Naive B cell (primary cell): Measurements from ENCODE around the gene DNAH7. TPM values are rescaled to one million over a fixed set of nuclear protein-coding genes. Genes with fewer than 3 reads are reported as not detected.

ENCODE experiments used
- ATAC-seq, 2 donors: fragments of 150-1000 bp; cut with Tn5 transposase; 2 replicates each; pipeline ENCODE4 v1.10.0; 2021; ENCODE audit warnings: low read depth in 2 of 2, mild to moderate bottlenecking in 2 of 2, moderate library complexity in 2 of 2
- DNase-seq: peaks from one replicate; pipeline ENCODE4 v3.0.0; 2022
- H3K27ac Mint-ChIP-seq, 6 donors: one replicate each; pipeline ENCODE4 v1.8.0; 2020 to 2022; ENCODE audit warnings: mild to moderate bottlenecking in 6 of 6, mixed read lengths in 6 of 6, moderate library complexity in 5 of 6, inconsistent platforms in 2 of 6
- H3K27me3 Mint-ChIP-seq, 3 donors: one replicate each; pipeline ENCODE4 v1.8.0; 2021 to 2022; ENCODE audit warnings: mixed read lengths in 3 of 3, mild to moderate bottlenecking in 1 of 3
- H3K36me3 Mint-ChIP-seq, 2 donors: one replicate each; pipeline ENCODE4 v1.8.0; 2020 to 2022; ENCODE audit warnings: mixed read lengths in 2 of 2, inconsistent platforms in 1 of 2, mild to moderate bottlenecking in 1 of 2
- H3K4me1 Mint-ChIP-seq, 3 donors: one replicate each; pipeline ENCODE4 v1.8.0; 2020 to 2022; ENCODE audit warnings: mixed read lengths in 3 of 3, inconsistent platforms in 1 of 3, mild to moderate bottlenecking in 1 of 3, moderate library complexity in 1 of 3
- H3K4me3 Mint-ChIP-seq, 8 donors: one replicate each; pipeline ENCODE4 v1.8.0; 2020 to 2022; ENCODE audit warnings: mild to moderate bottlenecking in 8 of 8, mixed read lengths in 8 of 8, moderate library complexity in 8 of 8, inconsistent platforms in 2 of 8
- H3K9me3 Mint-ChIP-seq, 7 donors: one replicate each; pipeline ENCODE4 v1.8.0; 2020 to 2022; ENCODE audit warnings: mixed read lengths in 7 of 7, mild to moderate bottlenecking in 5 of 7, inconsistent platforms in 2 of 7, moderate library complexity in 1 of 7
- polyA plus RNA-seq, 6 donors: library from polyadenylated mRNA; unstranded; fragments of 300-500 nt; fragmentation: Illumina TruSeq; gene quantifications; one replicate each; pipeline ENCODE4 v1.2.3, GENCODE V29; 2021; ENCODE audit warnings: low read depth in 6 of 6

Gene DNAH7
- polyA plus RNA-seq, 6 donors from 2014 or later, result 0.43 to 0.53 TPM; not detected in 4

- H3K9me3 Mint-ChIP-seq, result no peaks in the 10 kb centered on the region
- DNase-seq (no peak), ATAC-seq (no peak)
- no peaks in the 10 kb centered on the region for H3K4me1 Mint-ChIP-seq
- H3K27me3 Mint-ChIP-seq, result peaks cover 0 to 10% (median 0%) of the 10 kb centered on the region in 3 donors
- no peaks in the 10 kb centered on the region for H3K36me3 Mint-ChIP-seq
- no peak overlapping the region for H3K4me3 Mint-ChIP-seq
- no peak overlapping the region for H3K27ac Mint-ChIP-seq
These were observed 289.1 kb downstream of the DNAH7 start for GRCh38 chr2:195779491-195779890.

- Mint-ChIP-seq H3K4me1 (no peaks in the 10 kb centered on the region), H3K27me3 (no peaks in the 10 kb centered on the region), H3K9me3 (peaks cover 0 to 11% (median 7%) of the 10 kb centered on the region in 7 donors), H3K27ac (no peak overlapping the region), H3K4me3 (no peak overlapping the region), H3K36me3 (no peaks in the 10 kb centered on the region)
- no peak for DNase-seq
- no peak for ATAC-seq
These were observed 298.7 kb downstream of the DNAH7 start for GRCh38 chr2:195769975-195770374.

- no peak for ATAC-seq
- DNase-seq, result no peak
- Mint-ChIP-seq H3K9me3 (peaks cover 0 to 22% (median 18%) of the 10 kb centered on the region in 7 donors), H3K4me1 (no peaks in the 10 kb centered on the region), H3K4me3 (no peak overlapping the region), H3K27ac (no peak overlapping the region), H3K27me3 (no peaks in the 10 kb centered on the region), H3K36me3 (peaks cover 0 to 4% of the 10 kb centered on the region in 2 donors)
These were observed 300.2 kb downstream of the DNAH7 start for GRCh38 chr2:195768431-195768830.

- peaks cover 0 to 17% of the 10 kb centered on the region in 2 donors for H3K36me3 Mint-ChIP-seq
- peaks cover 5 to 39% (median 23%) of the 10 kb centered on the region in 7 donors for H3K9me3 Mint-ChIP-seq
- ATAC-seq, result no peak
- DNase-seq, result no peak
- H3K27me3 Mint-ChIP-seq, result no peaks in the 10 kb centered on the region
- no peak overlapping the region for H3K4me3 Mint-ChIP-seq
- no peaks in the 10 kb centered on the region for H3K4me1 Mint-ChIP-seq
- H3K27ac Mint-ChIP-seq, result no peak overlapping the region
These were observed 301.9 kb downstream of the DNAH7 start for GRCh38 chr2:195766691-195767090.

DNA sequence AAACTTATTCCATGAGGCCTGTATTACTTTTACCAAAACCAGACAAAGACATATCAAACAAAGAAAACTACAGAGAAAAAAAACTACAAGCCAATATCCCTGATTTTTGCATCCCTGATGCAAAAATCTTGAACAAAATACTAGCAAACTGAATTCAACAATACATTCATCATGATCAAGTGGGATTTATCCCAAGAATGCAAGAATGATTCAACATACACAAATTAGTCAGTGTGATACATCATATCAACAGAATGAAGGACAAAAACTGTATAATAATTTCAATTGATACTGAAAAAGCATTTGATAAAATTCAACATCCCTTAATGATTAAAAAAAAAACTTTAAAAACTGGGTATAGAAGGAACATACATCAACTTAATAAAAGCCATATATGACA, 304.8 kb downstream of the DNAH7 start:
- no peak overlapping the region for H3K27ac Mint-ChIP-seq
- H3K4me3 Mint-ChIP-seq, result no peak overlapping the region
- H3K4me1 Mint-ChIP-seq, result no peaks in the 10 kb centered on the region
- peaks cover 10 to 56% (median 22%) of the 10 kb centered on the region in 7 donors for H3K9me3 Mint-ChIP-seq
- no peak for ATAC-seq
- peaks cover 4 to 26% of the 10 kb centered on the region in 2 donors for H3K36me3 Mint-ChIP-seq
- no peaks in the 10 kb centered on the region for H3K27me3 Mint-ChIP-seq
- no peak for DNase-seq

GRCh38 chr2:195759877-195760276, 308.8 kb downstream of the DNAH7 start:
- no peaks in the 10 kb centered on the region for H3K4me1 Mint-ChIP-seq
- peaks cover 10 to 44% (median 19%) of the 10 kb centered on the region in 7 donors for H3K9me3 Mint-ChIP-seq
- no peaks in the 10 kb centered on the region for H3K27me3 Mint-ChIP-seq
- no peak overlapping the region for H3K27ac Mint-ChIP-seq
- H3K4me3 Mint-ChIP-seq, result no peak overlapping the region
- ATAC-seq (no peak), DNase-seq (no peak)
- peaks cover 4 to 26% of the 10 kb centered on the region in 2 donors for H3K36me3 Mint-ChIP-seq

DNA sequence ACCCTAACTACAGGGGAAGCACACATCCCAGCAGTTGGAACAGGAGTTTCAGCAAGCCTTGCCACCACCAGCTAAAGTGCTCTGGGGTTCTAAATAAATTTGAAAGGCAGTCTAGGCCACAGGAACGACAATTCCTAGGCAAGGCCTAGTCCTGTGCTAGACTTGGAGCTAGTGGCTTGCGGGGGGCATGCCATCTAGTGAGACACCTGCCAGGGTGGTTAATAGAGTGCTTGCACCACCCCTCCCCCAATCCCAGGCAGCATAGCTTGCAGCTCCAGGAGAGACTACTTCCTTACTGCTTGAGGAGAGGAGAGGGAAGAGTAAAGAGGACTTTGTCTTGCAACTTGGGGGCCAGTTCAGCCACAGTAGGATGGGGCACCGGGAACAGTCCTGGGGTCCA, 309.8 kb downstream of the DNAH7 start:
- ATAC-seq, result no peak
- no peaks in the 10 kb centered on the region for H3K27me3 Mint-ChIP-seq

DNA sequence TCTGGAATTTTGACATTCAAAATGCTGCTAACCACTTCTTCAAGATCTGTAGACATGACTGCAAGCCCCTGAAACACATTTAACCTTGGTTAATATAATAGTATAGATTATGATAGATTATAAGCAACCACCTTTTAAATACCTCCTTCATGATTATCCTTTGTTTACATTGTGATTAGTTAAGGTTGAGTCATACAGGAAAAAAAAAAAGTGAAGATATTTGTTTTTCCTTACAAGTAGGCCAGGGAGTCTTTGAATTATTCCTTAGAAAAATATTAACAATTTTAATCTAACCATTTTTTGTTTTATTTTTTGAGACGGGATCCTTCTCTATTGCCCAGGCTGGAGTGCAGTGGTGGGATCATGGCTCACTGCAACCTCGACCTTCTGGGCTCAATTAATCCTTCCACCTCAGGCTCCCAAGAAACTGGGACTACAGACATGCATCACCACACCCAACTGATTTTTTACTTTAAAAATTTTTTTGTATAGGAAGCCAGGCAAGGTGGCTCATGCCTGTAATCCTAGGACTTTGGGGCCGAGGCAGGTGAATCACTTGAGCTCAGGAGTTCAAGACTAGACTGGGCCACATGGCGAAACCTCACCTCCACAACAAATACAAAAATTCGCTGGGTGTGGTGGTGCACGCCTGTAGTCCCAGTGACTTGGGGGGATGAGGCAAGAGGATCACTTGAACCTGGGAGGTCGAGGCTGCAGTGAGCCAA, 312.3 kb downstream of the DNAH7 start:
- H3K4me3 Mint-ChIP-seq, result no peak overlapping the region
- H3K27me3 Mint-ChIP-seq, result no peaks in the 10 kb centered on the region
- peaks cover 0 to 16% (median 9%) of the 10 kb centered on the region in 7 donors for H3K9me3 Mint-ChIP-seq
- H3K36me3 Mint-ChIP-seq, result peaks cover 4 to 7% of the 10 kb centered on the region in 2 donors
- DNase-seq (no peak), ATAC-seq (no peak)
- H3K4me1 Mint-ChIP-seq, result no peaks in the 10 kb centered on the region
- H3K27ac Mint-ChIP-seq, result no peak overlapping the region

More for the DNA sequence above, 309.8 kb downstream of the DNAH7 start:
- Mint-ChIP-seq H3K9me3 (peaks cover 8 to 37% (median 13%) of the 10 kb centered on the region in 7 donors), H3K4me3 (no peak overlapping the region), H3K27ac (no peak overlapping the region), H3K4me1 (no peaks in the 10 kb centered on the region), H3K36me3 (peaks cover 4 to 25% of the 10 kb centered on the region in 2 donors)
- no peak for DNase-seq

- Mint-ChIP-seq H3K27ac (no peak overlapping the region), H3K27me3 (no peaks in the 10 kb centered on the region), H3K36me3 (peaks cover 8 to 34% of the 10 kb centered on the region in 2 donors), H3K4me3 (no peak overlapping the region), H3K4me1 (no peaks in the 10 kb centered on the region), H3K9me3 (peaks cover 0 to 13% (median 3%) of the 10 kb centered on the region in 7 donors)
- ATAC-seq (no peak), DNase-seq (no peak)
These were observed 327.4 kb downstream of the DNAH7 start for GRCh38 chr2:195741191-195741590.

- Mint-ChIP-seq H3K4me1 (no peaks in the 10 kb centered on the region), H3K36me3 (peaks cover 18 to 34% of the 10 kb centered on the region in 2 donors), H3K27ac (no peak overlapping the region), H3K4me3 (no peak overlapping the region), H3K27me3 (no peaks in the 10 kb centered on the region), H3K9me3 (no peaks in the 10 kb centered on the region)
- ATAC-seq (no peak), DNase-seq (no peak)
These were observed 330.9 kb downstream of the DNAH7 start for GRCh38 chr2:195737511-195738325.

- Mint-ChIP-seq H3K4me3 (no peak overlapping the region), H3K27ac (no peak overlapping the region), H3K27me3 (no peaks in the 10 kb centered on the region), H3K9me3 (peaks cover 0 to 5% (median 0%) of the 10 kb centered on the region in 7 donors), H3K4me1 (peaks cover 0 to 6% (median 5%) of the 10 kb centered on the region in 3 donors), H3K36me3 (peaks cover 28 to 46% of the 10 kb centered on the region in 2 donors)
- DNase-seq, result no peak
- ATAC-seq, result no peak
These were observed 333.3 kb downstream of the DNAH7 start for GRCh38 chr2:195735347-195735746.

GRCh38 chr2:195734931-195735330, 333.7 kb downstream of the DNAH7 start:
- DNase-seq (no peak), ATAC-seq (no peak)
- no peak overlapping the region for H3K4me3 Mint-ChIP-seq
- H3K4me1 Mint-ChIP-seq, result peaks cover 0 to 6% (median 5%) of the 10 kb centered on the region in 3 donors
- H3K27ac Mint-ChIP-seq, result no peak overlapping the region
- no peaks in the 10 kb centered on the region for H3K27me3 Mint-ChIP-seq
- H3K9me3 Mint-ChIP-seq, result peaks cover 0 to 5% (median 0%) of the 10 kb centered on the region in 7 donors
- H3K36me3 Mint-ChIP-seq, result peaks cover 33 to 48% of the 10 kb centered on the region in 2 donors

- Mint-ChIP-seq H3K4me1 (peaks cover 0 to 6% (median 5%) of the 10 kb centered on the region in 3 donors), H3K27ac (no peak overlapping the region), H3K9me3 (peaks cover 0 to 5% (median 0%) of the 10 kb centered on the region in 7 donors), H3K36me3 (peaks cover 38 to 52% of the 10 kb centered on the region in 2 donors), H3K4me3 (no peak overlapping the region), H3K27me3 (no peaks in the 10 kb centered on the region)
- ATAC-seq (no peak), DNase-seq (no peak)
These were observed 334.2 kb downstream of the DNAH7 start for GRCh38 chr2:195734395-195734794.

DNA sequence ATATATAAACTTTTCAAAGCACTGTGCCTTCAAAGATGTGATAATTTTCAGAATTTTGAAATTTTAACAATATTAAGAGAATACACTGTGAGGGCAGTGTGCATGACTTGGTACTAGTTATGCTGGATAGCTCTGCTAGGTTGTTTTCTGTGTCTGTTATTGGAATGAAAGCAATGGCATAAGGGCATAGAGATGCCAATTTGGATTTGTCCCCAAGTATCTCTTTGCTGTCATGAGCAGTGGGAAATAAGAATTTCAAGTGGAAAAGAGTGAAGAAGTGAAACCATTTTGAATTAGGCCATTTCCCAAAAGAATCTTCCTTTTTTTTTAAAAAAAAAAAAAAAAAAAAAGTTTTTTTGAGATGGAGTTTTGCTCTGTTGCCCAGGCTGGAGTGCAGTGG, 334.8 kb downstream of the DNAH7 start:
- peaks cover 0 to 6% (median 5%) of the 10 kb centered on the region in 3 donors for H3K4me1 Mint-ChIP-seq
- H3K27ac Mint-ChIP-seq, result no peak overlapping the region
- no peak for ATAC-seq
- peaks cover 0 to 5% (median 0%) of the 10 kb centered on the region in 7 donors for H3K9me3 Mint-ChIP-seq
- H3K4me3 Mint-ChIP-seq, result no peak overlapping the region
- no peak for DNase-seq
- peaks cover 43 to 56% of the 10 kb centered on the region in 2 donors for H3K36me3 Mint-ChIP-seq
- H3K27me3 Mint-ChIP-seq, result no peaks in the 10 kb centered on the region
